CD4-positive, alpha-beta T cell treated with Interleukin-10 for 1 hour (primary cell): ENCODE results near the gene SLC35B1.
"Not testable (repeated sequence)": the region's sequence is repeated elsewhere in the genome, so short reads cannot be mapped to it uniquely, and the experiment has no call there.

Experiments used
- DNase-seq: peaks from one replicate; pipeline ENCODE4 v3.0.0-alpha.2; 2020

SLC35B1 gene

DNA sequence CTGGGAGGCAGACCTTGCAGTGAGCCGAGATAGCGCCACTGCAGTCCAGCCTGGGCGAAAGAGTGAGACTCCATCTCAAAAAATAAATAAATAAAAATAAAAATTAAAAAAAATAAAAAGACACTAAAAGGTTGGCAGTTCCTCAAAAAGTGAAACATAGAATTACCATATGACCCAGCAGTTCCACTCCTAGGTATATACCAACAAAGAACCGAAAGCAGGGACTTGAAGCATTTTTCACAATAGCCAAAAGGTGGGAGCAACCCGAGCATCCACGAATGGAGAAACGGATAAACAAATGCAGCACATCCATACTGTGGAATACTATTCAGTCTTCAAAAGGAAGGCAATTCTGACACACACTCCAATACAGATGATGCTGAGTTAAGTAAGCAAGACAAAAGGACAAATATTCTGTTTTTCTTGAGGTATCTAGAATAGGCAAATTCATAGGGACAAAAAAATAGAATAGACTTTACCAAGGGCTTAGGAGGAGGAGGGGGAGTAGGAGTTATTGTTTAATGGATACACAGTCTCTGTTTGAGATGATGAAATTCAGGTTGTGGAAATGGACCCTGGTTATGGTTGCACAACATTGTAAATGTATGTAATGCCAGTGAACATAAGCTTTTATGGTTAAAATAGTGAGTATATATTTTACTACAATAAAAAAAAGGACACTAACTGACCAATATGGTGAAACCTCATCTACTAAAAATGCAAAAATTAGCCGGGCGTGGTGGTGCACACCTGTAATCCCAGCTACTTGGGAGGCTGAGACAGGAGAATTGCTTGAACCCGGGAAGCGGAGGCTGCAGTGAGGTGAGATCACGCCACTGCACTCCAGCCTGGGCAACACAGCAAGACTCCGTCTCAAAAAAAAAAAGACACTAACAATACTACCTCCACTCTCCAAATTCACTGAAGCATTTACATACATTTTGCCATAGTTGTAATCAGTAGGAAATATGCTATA lies 27.0 kb upstream of the SLC35B1 start:
- no peak for DNase-seq

DNA sequence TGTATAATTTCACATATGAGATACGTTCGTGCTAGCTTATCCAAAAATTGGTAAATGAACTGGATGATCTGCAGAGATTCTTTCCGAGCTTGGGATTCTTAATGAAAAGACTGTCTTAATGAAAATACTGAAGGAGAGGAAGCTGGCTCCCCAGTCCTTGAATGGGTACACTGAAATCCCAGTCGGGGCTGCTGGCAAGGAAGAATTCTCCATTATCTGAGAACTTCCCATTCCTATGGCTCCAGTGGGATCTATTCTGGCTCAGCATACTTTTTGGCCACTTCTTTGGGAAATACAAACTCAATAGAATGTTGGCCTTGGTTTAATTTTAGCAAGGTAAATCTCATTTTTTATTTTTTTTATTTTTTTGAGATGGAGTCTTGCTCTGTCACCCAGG lies 23.7 kb upstream of the SLC35B1 start:
- no peak for DNase-seq

- DNase-seq = no peak
These were observed 23.1 kb upstream of the SLC35B1 start for GRCh38 chr17:49730785-49731434.

DNA sequence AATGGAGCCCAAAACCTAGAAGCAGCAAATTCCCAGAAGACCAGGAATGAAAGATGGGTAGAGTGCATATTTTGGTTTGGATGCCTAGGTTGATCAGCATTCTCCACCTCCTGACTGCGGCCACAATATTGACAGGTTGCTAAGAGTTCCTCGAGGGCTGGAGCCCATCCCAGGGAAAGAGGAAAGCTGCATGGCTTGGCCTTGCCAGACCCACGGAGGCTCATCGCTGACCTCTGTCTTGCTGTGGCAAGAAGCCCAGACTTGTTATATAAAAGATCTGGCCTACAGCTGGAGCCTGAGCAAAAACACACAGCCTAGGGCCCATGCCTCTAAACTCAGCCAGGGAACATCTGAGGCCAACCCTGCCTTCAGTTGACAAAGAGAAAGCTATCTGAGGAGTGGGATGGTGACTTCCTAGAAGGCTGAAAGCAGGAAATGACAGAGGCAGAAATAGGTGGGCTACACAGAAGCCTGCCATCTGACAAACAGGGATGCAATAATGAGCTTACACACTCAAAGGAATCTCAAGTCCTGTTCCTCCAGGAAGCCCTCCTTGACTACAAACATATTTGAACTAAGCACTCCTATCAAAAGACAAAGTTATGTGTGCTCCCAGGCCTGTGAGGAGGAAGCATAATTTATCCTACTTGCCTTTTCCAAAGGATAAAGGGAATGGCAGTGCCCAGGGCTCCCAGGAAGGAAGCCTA lies 22.5 kb upstream of the SLC35B1 start:
- no peak for DNase-seq

- DNase-seq = no peak
These were observed 21.3 kb upstream of the SLC35B1 start for GRCh38 chr17:49729069-49729468.

DNA sequence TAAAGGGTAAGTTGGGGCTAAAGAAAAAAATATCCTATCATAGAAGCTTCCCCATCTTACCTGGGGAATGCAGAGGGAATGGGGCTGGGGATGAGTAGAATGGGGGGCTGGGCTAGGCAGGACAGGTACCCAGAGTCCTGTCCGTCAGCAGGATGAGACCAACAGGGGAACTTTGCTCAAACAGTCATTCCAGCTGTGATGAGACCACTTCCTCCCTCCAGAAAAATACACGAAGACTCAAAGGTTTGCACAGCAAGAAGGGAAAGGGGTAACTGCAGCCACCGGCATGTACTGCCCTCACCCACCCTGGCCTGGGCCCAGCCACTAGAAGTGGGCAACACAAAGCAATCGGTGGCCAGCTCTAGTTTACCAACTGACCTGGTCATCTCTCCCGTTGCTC lies 20.7 kb upstream of the SLC35B1 start:
- no peak for DNase-seq

- DNase-seq = no peak
These were observed 19.6 kb upstream of the SLC35B1 start for GRCh38 chr17:49727380-49727779.

DNA sequence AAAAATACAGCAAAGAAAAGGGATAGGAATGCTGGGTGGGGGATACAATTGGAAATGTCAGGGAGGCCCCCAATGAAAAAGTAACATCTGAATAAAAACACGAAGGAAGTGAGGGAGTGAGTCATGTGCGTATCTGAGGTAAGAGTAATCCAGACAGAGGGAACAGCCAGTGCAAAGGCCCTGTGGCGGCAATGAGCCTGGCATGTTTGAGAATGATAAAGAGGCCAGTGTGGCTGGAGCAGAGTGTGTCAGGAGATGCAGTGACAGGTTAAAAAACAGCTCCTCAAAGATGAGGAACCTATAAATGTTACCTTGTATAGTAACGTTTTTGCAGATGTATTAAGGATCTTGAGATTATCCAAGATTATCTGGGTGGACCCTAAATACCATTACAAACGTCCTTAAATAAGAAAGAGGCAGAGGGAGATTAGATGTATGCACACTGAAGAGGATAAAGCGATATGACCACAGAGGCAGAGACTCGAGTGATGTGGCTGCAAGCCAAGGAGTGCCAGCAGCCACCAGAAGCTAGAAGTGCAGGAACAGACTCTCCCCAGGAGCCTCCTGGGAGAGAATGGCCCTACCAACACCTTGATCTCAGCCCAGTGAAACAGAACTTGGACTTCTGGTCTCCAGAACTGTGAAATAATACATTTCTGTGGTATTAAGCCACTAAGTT lies 17.8 kb upstream of the SLC35B1 start:
- DNase-seq = no peak

DNA sequence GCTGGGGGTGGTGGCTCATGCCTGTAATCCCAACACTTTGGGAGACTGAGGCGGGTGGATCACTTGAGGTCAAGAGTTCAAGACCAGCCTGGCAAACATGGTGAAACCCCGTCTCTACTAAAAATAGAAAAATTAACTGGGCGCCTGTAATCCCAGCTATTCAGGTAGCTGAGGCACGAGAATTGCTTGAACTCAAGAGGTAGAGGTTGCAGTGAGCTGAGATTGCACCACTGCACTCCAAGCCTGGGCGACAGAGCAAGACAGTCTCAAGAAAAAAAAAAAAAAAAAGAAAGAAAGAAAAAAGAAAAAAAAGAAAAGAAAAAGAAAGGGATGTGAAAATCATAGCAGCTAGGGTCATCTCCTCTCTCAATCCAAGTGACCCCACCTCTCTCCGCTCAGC lies 16.8 kb upstream of the SLC35B1 start:
- DNase-seq = not testable (repeated sequence)

GRCh38 chr17:49723423-49723822 lies 15.7 kb upstream of the SLC35B1 start:
- no peak for DNase-seq

GRCh38 chr17:49722066-49722465 lies 14.3 kb upstream of the SLC35B1 start:
- DNase-seq = no peak

GRCh38 chr17:49717371-49717861 lies 9.7 kb upstream of the SLC35B1 start:
- DNase-seq = peak; percentile 22

DNA sequence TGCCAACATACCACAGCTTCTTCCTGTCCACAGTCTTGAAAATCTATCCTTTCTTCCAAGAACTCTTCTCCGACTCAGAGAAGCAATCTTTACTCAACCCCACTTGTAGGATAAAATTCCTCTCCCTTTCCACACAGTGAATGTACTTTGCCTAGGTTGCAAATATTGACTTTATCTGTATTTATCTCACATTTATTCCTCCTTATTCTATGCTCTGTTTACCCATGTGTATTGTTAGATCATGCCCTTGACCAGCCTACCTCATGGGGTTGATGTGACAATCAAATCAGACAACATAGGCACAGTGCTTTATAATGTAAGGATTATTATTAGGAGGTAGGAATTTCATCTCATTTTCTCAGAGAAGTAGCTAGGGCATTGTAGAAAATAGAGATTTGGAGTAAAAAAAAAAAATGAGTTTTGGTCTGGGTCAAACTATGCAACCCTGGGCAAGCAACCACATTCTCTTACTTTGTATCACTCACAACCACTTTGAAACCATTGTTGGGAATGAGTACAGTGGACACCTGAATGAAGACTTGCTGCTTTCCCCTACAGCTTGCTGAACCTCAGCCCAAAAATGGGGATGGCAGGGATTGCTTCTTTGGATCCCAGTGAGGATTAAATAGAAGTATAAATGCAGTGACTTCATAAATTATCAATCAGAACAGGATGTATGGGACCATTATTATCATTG lies 9.1 kb upstream of the SLC35B1 start:
- DNase-seq = no peak

GRCh38 chr17:49715717-49716279 lies 8.0 kb upstream of the SLC35B1 start:
- DNase-seq = peak; percentile 83

DNA sequence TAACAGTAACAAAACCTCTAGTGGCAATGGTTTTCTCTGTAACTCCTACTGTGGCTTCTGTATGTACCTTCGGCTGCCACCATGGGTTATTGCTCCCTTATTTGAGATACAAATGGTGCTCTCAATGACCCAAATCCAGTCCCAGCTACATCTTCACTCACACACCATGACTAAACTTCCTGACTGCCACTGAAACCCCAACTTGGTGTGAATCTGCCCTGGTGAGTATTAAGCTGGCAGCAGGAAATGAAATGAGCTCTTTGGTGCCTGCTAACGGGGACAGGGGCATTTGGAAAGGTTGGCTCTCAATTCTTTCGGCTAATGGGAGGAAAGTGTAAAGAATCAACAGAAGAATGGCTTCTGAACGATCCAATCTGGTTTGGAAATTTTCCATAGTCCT lies 7.5 kb upstream of the SLC35B1 start:
- peak; percentile 71 for DNase-seq

GRCh38 chr17:49708515-49709183 lies 885 bp upstream of the SLC35B1 start:
- no peak for DNase-seq

- DNase-seq = peak; percentile 42
These were observed 537 bp downstream of the SLC35B1 start for GRCh38 chr17:49707246-49707607.

- DNase-seq = no peak
These were observed 2.5 kb downstream of the SLC35B1 start for GRCh38 chr17:49705254-49705653.

DNA sequence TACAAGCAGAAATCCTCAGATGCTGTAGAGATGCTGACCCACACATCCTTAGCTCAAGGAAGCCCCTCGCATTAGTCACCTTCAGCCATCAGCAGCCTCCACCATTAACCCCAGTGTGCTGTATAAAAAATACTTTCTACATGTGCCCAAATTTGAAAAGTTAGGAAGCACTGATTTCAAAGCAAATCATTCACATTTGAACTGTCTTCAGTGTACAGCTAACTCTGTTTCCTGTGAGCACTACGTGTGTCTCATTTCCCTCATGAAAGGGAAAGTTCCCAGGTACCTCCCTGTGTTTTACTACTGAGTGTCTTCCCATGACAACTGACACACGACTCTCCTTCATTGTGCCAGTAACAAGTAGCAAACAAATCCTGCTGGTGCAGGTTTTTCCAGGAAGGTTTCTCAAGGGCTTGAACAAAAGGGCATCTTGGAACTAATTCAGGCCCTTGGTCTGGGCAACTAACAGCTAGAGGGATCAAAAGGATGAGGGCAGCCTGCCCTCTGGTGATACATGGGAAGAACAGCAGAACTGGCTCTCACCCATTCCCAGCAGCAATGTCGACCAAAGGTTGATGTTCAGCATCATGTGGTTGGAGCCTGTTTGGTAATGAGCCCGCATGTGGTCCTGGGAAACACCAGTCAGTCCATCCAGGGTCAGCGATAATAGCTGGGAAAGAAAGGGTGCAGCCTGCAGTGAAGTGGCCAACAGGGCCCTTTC lies 4.0 kb downstream of the SLC35B1 start:
- peak; percentile 24 for DNase-seq

- no peak for DNase-seq
These were observed 6.8 kb downstream of the SLC35B1 start for GRCh38 chr17:49700960-49701359.
